Muscle of back (tissue), 11 donors: ENCODE data around the gene NT5DC4. TPM values are rescaled to one million over a fixed set of nuclear protein-coding genes. Genes with fewer than 3 reads are reported as not detected.
A peak's percentile ranks its signal among the peaks of the same experiment; 100 is the strongest.

Experiments
- DNase-seq, 3 donors: peaks; one replicate each; pipeline versions ENCODE4 v3.0.0 to v3.0.0-alpha.2; 2013
- polyA plus RNA-seq, 10 donors: library from polyadenylated mRNA; unstranded; fragments of 120-200 nt; gene quantifications; one replicate each; pipeline ENCODE4 v1.2.1, GENCODE V29; 2013; ENCODE audit not compliant: insufficient read length in 10 of 10

Gene NT5DC4
- polyA plus RNA-seq, 10 donors: 0.18 to 0.67 (median 0.18) TPM; not detected in 7

- no peak for DNase-seq
Observed at GRCh38 chr2:112723547-112723940, 2.7 kb downstream of the NT5DC4 start.

- no peak for DNase-seq
Observed at GRCh38 chr2:112723995-112724394, 3.2 kb downstream of the NT5DC4 start.

GRCh38 chr2:112724591-112725525 lies 4.0 kb downstream of the NT5DC4 start:
- DNase-seq: no peak

- no peak for DNase-seq
Observed at GRCh38 chr2:112725545-112726457, 5.0 kb downstream of the NT5DC4 start.

- peak; percentile 76 to 90 (median 87) for DNase-seq
Observed at GRCh38 chr2:112726487-112727190, 5.8 kb downstream of the NT5DC4 start.

- DNase-seq: no peak
Observed at GRCh38 chr2:112727276-112728028, 6.6 kb downstream of the NT5DC4 start.

GRCh38 chr2:112728029-112728362 lies 7.2 kb downstream of the NT5DC4 start:
- DNase-seq: no peak

GRCh38 chr2:112728378-112729175 lies 7.8 kb downstream of the NT5DC4 start:
- DNase-seq: no peak

- no peak for DNase-seq
Observed at GRCh38 chr2:112730216-112730615, 9.4 kb downstream of the NT5DC4 start.

GRCh38 chr2:112730791-112731190 lies 10.0 kb downstream of the NT5DC4 start:
- no peak for DNase-seq

- no peak for DNase-seq
Observed at GRCh38 chr2:112731479-112731878, 10.7 kb downstream of the NT5DC4 start.

- peak in 2 of 3 donors; percentile 34 to 58 for DNase-seq
Observed at GRCh38 chr2:112733456-112733855, 12.6 kb downstream of the NT5DC4 start.

- DNase-seq: no peak
Observed at GRCh38 chr2:112733871-112734270, 13.1 kb downstream of the NT5DC4 start.

- no peak for DNase-seq
Observed at GRCh38 chr2:112737542-112738232, 16.9 kb downstream of the NT5DC4 start.

- DNase-seq: no peak
Observed at GRCh38 chr2:112740527-112740926, 19.7 kb downstream of the NT5DC4 start.

- DNase-seq: peak; percentile 41 to 77 (median 68)
Observed at GRCh38 chr2:112749755-112750559, 29.1 kb downstream of the NT5DC4 start.

- DNase-seq: no peak
Observed at GRCh38 chr2:112750560-112750843, 29.7 kb downstream of the NT5DC4 start.

GRCh38 chr2:112751451-112752197 lies 30.8 kb downstream of the NT5DC4 start:
- no peak for DNase-seq
